WTC11 (cell line): Measurements from ENCODE around the gene TOGARAM2. TPM values are rescaled to one million over a fixed set of nuclear protein-coding genes. Genes with fewer than 3 reads are reported as not detected.

Source experiments
- ATAC-seq: fragments of 200-7000 bp; cut with Tn5 transposase; 2 replicates; pipeline ENCODE4 v1.10.0; 2021; ENCODE audit warnings: mild to moderate bottlenecking, moderate library complexity
- CTCF ChIA-PET: fragments of 300-600 bp; sonication (Branson Sonifier 250); formaldehyde crosslinking; loops from one replicate; lab custom pipeline; 2021; ENCODE audit warnings: antibody characterized with exemption; lab: Charles Lee
- POLR2A ChIA-PET: fragments of 350-600 bp; sonication (Branson Sonifier 250); formaldehyde crosslinking; loops from one replicate; lab custom pipeline; 2021; ENCODE audit warnings: antibody characterized with exemption; lab: Charles Lee
- DNase-seq: peaks from one replicate; pipeline ENCODE4 v3.0.0; 2021; ENCODE audit warnings: low spot score
- H3K27ac Mint-ChIP-seq: 2 replicates; pipeline ENCODE4 v1.8.0; 2021; ENCODE audit warnings: mixed read lengths
- H3K27me3 Mint-ChIP-seq: 2 replicates; pipeline ENCODE4 v1.8.0; 2021; ENCODE audit warnings: low read depth, mild to moderate bottlenecking, moderate library complexity, mixed read lengths
- H3K36me3 Mint-ChIP-seq: 2 replicates; pipeline ENCODE4 v1.8.0; 2021; ENCODE audit warnings: mixed read lengths
- H3K4me1 Mint-ChIP-seq: 2 replicates; pipeline ENCODE4 v1.8.0; 2022; ENCODE audit warnings: mixed read lengths
- H3K4me3 Mint-ChIP-seq: 2 replicates; pipeline ENCODE4 v1.8.0; 2021; ENCODE audit warnings: mild to moderate bottlenecking, moderate library complexity, mixed read lengths
- H3K9me3 Mint-ChIP-seq: 2 replicates; pipeline ENCODE4 v1.8.0; 2021; ENCODE audit warnings: mixed read lengths
- ATF3 ChIP-seq: sonication (generic); formaldehyde crosslinking; conservative IDR thresholded peaks from 2 replicates; pipeline ENCODE4 v1.8.1; 2022; ENCODE audit warnings: mild to moderate bottlenecking, missing genetic modification reagents
- CREB1 ChIP-seq: sonication (generic); formaldehyde crosslinking; IDR thresholded peaks from 2 replicates; pipeline ENCODE4 v1.8.0; 2023; ENCODE audit warnings: mild to moderate bottlenecking, missing genetic modification reagents
- ELF4 ChIP-seq: sonication (generic); formaldehyde crosslinking; IDR thresholded peaks from 2 replicates; pipeline ENCODE4 v1.8.1; 2022; ENCODE audit warnings: low read depth, mild to moderate bottlenecking, moderate library complexity, missing genetic modification reagents
- ESRRA ChIP-seq: sonication (generic); formaldehyde crosslinking; IDR thresholded peaks from 2 replicates; pipeline ENCODE4 v1.8.1; 2022; ENCODE audit warnings: mild to moderate bottlenecking, missing genetic modification reagents, borderline replicate concordance
- FOXK1 ChIP-seq: sonication (generic); formaldehyde crosslinking; IDR thresholded peaks from 2 replicates; pipeline ENCODE4 v1.8.0; 2022; ENCODE audit warnings: mild to moderate bottlenecking, moderate library complexity, missing genetic modification reagents
- GABPB1 ChIP-seq: sonication (generic); formaldehyde crosslinking; IDR thresholded peaks from 2 replicates; pipeline ENCODE4 v1.8.1; 2023; ENCODE audit warnings: mild to moderate bottlenecking, missing genetic modification reagents
- GRHL2 ChIP-seq: fragments of 250-450 bp; sonication (Bioruptor Pico); IDR thresholded peaks from 2 replicates; pipeline ENCODE4 v1.8.0; 2022; ENCODE audit warnings: mild to moderate bottlenecking, moderate library complexity; ENCODE audit not compliant: insufficient replicate concordance, severe bottlenecking
- IRF2 ChIP-seq: sonication (generic); formaldehyde crosslinking; IDR thresholded peaks from 2 replicates; pipeline ENCODE4 v1.8.0; 2022; ENCODE audit warnings: low read depth, missing genetic modification reagents, borderline replicate concordance
- MYBL2 ChIP-seq: sonication (generic); formaldehyde crosslinking; IDR thresholded peaks from 2 replicates; pipeline ENCODE4 v1.8.1; 2023; ENCODE audit warnings: mild to moderate bottlenecking, moderate library complexity, missing genetic modification reagents
- NFATC4 ChIP-seq: fragments of 250-450 bp; sonication (Bioruptor Pico); IDR thresholded peaks from 2 replicates; pipeline ENCODE4 v1.9.0; 2021; ENCODE audit warnings: mild to moderate bottlenecking
- NFYB ChIP-seq: sonication (generic); formaldehyde crosslinking; conservative IDR thresholded peaks from 2 replicates; pipeline ENCODE4 v1.8.0; 2022; ENCODE audit warnings: low read depth, missing genetic modification reagents
- NR2C2 ChIP-seq: sonication (generic); formaldehyde crosslinking; IDR thresholded peaks from 2 replicates; pipeline ENCODE4 v1.8.0; 2022; ENCODE audit warnings: mild to moderate bottlenecking, missing genetic modification reagents
- NR3C1 ChIP-seq: sonication (generic); formaldehyde crosslinking; conservative IDR thresholded peaks from 2 replicates; pipeline ENCODE4 v1.8.1; 2023; ENCODE audit warnings: low read depth, mild to moderate bottlenecking, missing genetic modification reagents
- PRRX2 ChIP-seq: fragments of 250-450 bp; sonication (Bioruptor Pico); IDR thresholded peaks from 2 replicates; pipeline ENCODE4 v1.8.0; 2021; ENCODE audit warnings: mild to moderate bottlenecking
- SMAD4 ChIP-seq: sonication (generic); formaldehyde crosslinking; IDR thresholded peaks from 2 replicates; pipeline ENCODE4 v1.8.0; 2022; ENCODE audit warnings: mild to moderate bottlenecking, missing genetic modification reagents
- STAT6 ChIP-seq: sonication (generic); formaldehyde crosslinking; conservative IDR thresholded peaks from 2 replicates; pipeline ENCODE4 v1.8.1; 2023; ENCODE audit warnings: mild to moderate bottlenecking, low read depth, missing genetic modification reagents, moderate library complexity
- TCF7 ChIP-seq: sonication (generic); formaldehyde crosslinking; IDR thresholded peaks from 2 replicates; pipeline ENCODE4 v1.8.0; 2022; ENCODE audit warnings: mild to moderate bottlenecking, low read depth, missing genetic modification reagents, moderate library complexity
- TEAD1 ChIP-seq: sonication (generic); formaldehyde crosslinking; IDR thresholded peaks from 2 replicates; pipeline ENCODE4 v1.8.0; 2022; ENCODE audit warnings: mild to moderate bottlenecking, missing genetic modification reagents
- USF1 ChIP-seq: sonication (generic); formaldehyde crosslinking; IDR thresholded peaks from 2 replicates; pipeline ENCODE4 v1.8.0; 2022; ENCODE audit warnings: mild to moderate bottlenecking, missing genetic modification reagents
- ZNF138 ChIP-seq: sonication (generic); formaldehyde crosslinking; conservative IDR thresholded peaks from 2 replicates; pipeline ENCODE4 v1.8.1; 2022; ENCODE audit warnings: mild to moderate bottlenecking, moderate library complexity, missing genetic modification reagents
- ZNF219 ChIP-seq: sonication (generic); formaldehyde crosslinking; IDR thresholded peaks from 2 replicates; pipeline ENCODE4 v1.8.0; 2023; ENCODE audit warnings: missing genetic modification reagents, mild to moderate bottlenecking, borderline replicate concordance
- ZNF317 ChIP-seq: sonication (generic); formaldehyde crosslinking; IDR thresholded peaks from 2 replicates; pipeline ENCODE4 v1.8.1; 2023; ENCODE audit warnings: low read depth, mild to moderate bottlenecking, moderate library complexity, missing genetic modification reagents, borderline replicate concordance
- ZNF425 ChIP-seq: fragments of 250-450 bp; sonication (Bioruptor Pico); conservative IDR thresholded peaks from 2 replicates; pipeline ENCODE4 v1.9.0; 2021; ENCODE audit warnings: mild to moderate bottlenecking
- ZSCAN18 ChIP-seq: fragments of 250-450 bp; sonication (Bioruptor Pico); IDR thresholded peaks from 2 replicates; pipeline ENCODE4 v2.1.2; 2022; ENCODE audit warnings: mild to moderate bottlenecking, moderate library complexity
- total RNA-seq: library from RNA; stranded (reverse); gene quantifications from 3 replicates; pipeline ENCODE4 v1.2.3, GENCODE V29; 2021
- TF ChIP-seq, protein P1 (sequence below): fragments of 250-450 bp; sonication (Bioruptor Pico); IDR thresholded peaks from 2 replicates; pipeline ENCODE4 v1.8.0; 2021; ENCODE audit warnings: mild to moderate bottlenecking
- TF ChIP-seq, protein P2 (sequence below): sonication (generic); formaldehyde crosslinking; IDR thresholded peaks from 2 replicates; pipeline ENCODE4 v1.8.1; 2023; ENCODE audit warnings: mild to moderate bottlenecking, missing genetic modification reagents

TOGARAM2 gene
- total RNA-seq, 1 experiment from 2014 or later = 1.0 TPM

DNA sequence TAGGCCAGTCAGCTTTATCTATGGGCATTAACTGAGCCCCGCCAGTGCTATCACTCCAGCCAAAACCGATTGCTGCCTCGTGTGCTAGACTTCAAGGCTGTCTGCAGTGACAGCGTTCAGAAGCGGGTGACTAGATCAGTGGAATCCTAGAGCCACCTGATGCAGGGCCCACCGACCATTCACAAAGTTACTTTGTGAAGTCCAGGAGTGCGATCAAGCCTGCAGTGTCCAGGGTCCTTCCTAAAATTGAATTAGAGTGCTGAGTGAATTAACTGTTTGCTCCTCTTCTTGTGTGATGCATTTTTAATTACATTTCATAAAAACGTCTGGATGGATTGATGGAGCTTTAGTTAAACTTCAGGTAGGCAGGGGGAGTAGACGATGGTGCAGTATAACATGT, 79.3 kb downstream of the TOGARAM2 start:
- Mint-ChIP-seq H3K4me3 (no peak overlapping the region), H3K27me3 (no peaks in the 10 kb centered on the region), H3K27ac (no peak overlapping the region), H3K9me3 (no peaks in the 10 kb centered on the region), H3K4me1 (peaks cover 15% of the 10 kb centered on the region), H3K36me3 (no peaks in the 10 kb centered on the region)
- ChIA-PET CTCF (no interaction called here), POLR2A (no interaction called here)
- ATAC-seq (no peak), DNase-seq (no peak)
- no peak for TF ChIP-seq ZNF425 (CRISPR knock-in tag)
- no peak for TF ChIP-seq GABPB1 (CRISPR knock-in tag)
- TF ChIP-seq TCF7 (CRISPR knock-in tag) = no peak
- TF ChIP-seq STAT6 = no peak
- TF ChIP-seq SMAD4 (CRISPR knock-in tag) = no peak
- no peak for TF ChIP-seq GRHL2 (CRISPR knock-in tag)
- TF ChIP-seq NR2C2 (CRISPR knock-in tag) = no peak
- no peak for TF ChIP-seq ZNF138
- no peak for TF ChIP-seq ESRRA (CRISPR knock-in tag)
- TF ChIP-seq NFYB (CRISPR knock-in tag) = no peak
- TF ChIP-seq MYBL2 (CRISPR knock-in tag) = no peak
- TF ChIP-seq, protein P1, sequence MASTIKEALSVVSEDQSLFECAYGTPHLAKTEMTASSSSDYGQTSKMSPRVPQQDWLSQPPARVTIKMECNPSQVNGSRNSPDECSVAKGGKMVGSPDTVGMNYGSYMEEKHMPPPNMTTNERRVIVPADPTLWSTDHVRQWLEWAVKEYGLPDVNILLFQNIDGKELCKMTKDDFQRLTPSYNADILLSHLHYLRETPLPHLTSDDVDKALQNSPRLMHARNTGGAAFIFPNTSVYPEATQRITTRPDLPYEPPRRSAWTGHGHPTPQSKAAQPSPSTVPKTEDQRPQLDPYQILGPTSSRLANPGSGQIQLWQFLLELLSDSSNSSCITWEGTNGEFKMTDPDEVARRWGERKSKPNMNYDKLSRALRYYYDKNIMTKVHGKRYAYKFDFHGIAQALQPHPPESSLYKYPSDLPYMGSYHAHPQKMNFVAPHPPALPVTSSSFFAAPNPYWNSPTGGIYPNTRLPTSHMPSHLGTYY = no peak
- no peak for TF ChIP-seq ZNF219 (CRISPR knock-in tag)

- no peaks in the 10 kb centered on the region for H3K27me3 Mint-ChIP-seq
- peaks cover 15% of the 10 kb centered on the region for H3K4me1 Mint-ChIP-seq
- no peak overlapping the region for H3K4me3 Mint-ChIP-seq
- ATAC-seq (no peak), DNase-seq (no peak)
- H3K9me3 Mint-ChIP-seq = no peaks in the 10 kb centered on the region
- H3K27ac Mint-ChIP-seq = no peak overlapping the region
- CTCF ChIA-PET = no interaction called here
- no peaks in the 10 kb centered on the region for H3K36me3 Mint-ChIP-seq
- TF ChIP-seq ELF4 (CRISPR knock-in tag) (no peak), FOXK1 (CRISPR knock-in tag) (no peak), NR3C1 (CRISPR knock-in tag) (no peak), ZSCAN18 (no peak), PRRX2 (CRISPR knock-in tag) (no peak), USF1 (no peak), CREB1 (no peak), ZNF317 (CRISPR knock-in tag) (no peak), IRF2 (no peak), NFATC4 (CRISPR knock-in tag) (no peak), ATF3 (CRISPR knock-in tag) (no peak), TEAD1 (CRISPR knock-in tag) (no peak)
- TF ChIP-seq, protein P2, sequence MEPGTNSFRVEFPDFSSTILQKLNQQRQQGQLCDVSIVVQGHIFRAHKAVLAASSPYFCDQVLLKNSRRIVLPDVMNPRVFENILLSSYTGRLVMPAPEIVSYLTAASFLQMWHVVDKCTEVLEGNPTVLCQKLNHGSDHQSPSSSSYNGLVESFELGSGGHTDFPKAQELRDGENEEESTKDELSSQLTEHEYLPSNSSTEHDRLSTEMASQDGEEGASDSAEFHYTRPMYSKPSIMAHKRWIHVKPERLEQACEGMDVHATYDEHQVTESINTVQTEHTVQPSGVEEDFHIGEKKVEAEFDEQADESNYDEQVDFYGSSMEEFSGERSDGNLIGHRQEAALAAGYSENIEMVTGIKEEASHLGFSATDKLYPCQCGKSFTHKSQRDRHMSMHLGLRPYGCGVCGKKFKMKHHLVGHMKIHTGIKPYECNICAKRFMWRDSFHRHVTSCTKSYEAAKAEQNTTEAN (CRISPR knock-in tag) = no peak
- TF ChIP-seq, all 79 proteins: peak for 0
- POLR2A ChIA-PET = interaction anchor here (0.6 kb wide), 1 partner anchor 338 kb away, joined by 3 read pairs; no protein-coding TSS in a partner anchor
Observed at GRCh38 chr2:29061176-29061575, 80.1 kb downstream of the TOGARAM2 start.
